ENCODE data around the gene OR52E8.

Gene OR52E8
- 0 to 0.17 (median 0) reads per million in 3 donors for total RNA-seq

- H3K27ac ChIP-seq (ENCODE audit: insufficient read depth, low read length, poor library complexity, severe bottlenecking) = no peak within 1 kb of the TSS
- no peaks in the 10 kb centered on the region for H3K4me1 ChIP-seq (ENCODE audit: control insufficient read depth, insufficient read depth, low read length, poor library complexity, severe bottlenecking)
- no peaks in the 10 kb centered on the region for H3K9me3 ChIP-seq (ENCODE audit: control insufficient read depth, low read length)
- no peaks in the 10 kb centered on the region for H3K27me3 ChIP-seq (replicated peaks; ENCODE audit: control insufficient read depth, insufficient read depth, low read length, poor library complexity, severe bottlenecking)
- no peak within 1 kb of the TSS for H3K4me3 ChIP-seq (ENCODE audit: insufficient read depth, low read depth, low read length, poor library complexity, severe bottlenecking)
- no peak for DNase-seq
- no peaks in the 10 kb centered on the region for H3K36me3 ChIP-seq (ENCODE audit: control insufficient read depth, insufficient read depth, low read length)
Measured at GRCh38 chr11:5857590-5857989, at the start of gene OR52E8. TSS of gene OR52E8 (minus strand) at chr11:5857690. CDS start at chr11:5857690, 0 bp downstream.

GRCh38 chr11:5899534-5899933 is 42.0 kb upstream of the OR52E8 start:
- Histone ChIP-seq H3K4me3 (ENCODE audit: insufficient read depth, low read depth, low read length, poor library complexity, severe bottlenecking) (no peak overlapping the region), H3K27me3 (replicated peaks; ENCODE audit: control insufficient read depth, insufficient read depth, low read length, poor library complexity, severe bottlenecking) (no peaks in the 10 kb centered on the region), H3K36me3 (ENCODE audit: control insufficient read depth, insufficient read depth, low read length) (no peaks in the 10 kb centered on the region), H3K9me3 (ENCODE audit: control insufficient read depth, low read length) (no peaks in the 10 kb centered on the region), H3K27ac (ENCODE audit: insufficient read depth, low read length, poor library complexity, severe bottlenecking) (no peak overlapping the region), H3K4me1 (ENCODE audit: control insufficient read depth, insufficient read depth, low read length, poor library complexity, severe bottlenecking) (no peaks in the 10 kb centered on the region)
- no peak for DNase-seq

- no peak for DNase-seq
- Histone ChIP-seq H3K9me3 (ENCODE audit: control insufficient read depth, low read length) (no peaks in the 10 kb centered on the region), H3K36me3 (ENCODE audit: control insufficient read depth, insufficient read depth, low read length) (no peaks in the 10 kb centered on the region), H3K4me3 (ENCODE audit: insufficient read depth, low read depth, low read length, poor library complexity, severe bottlenecking) (no peak within 1 kb of the TSS), H3K4me1 (ENCODE audit: control insufficient read depth, insufficient read depth, low read length, poor library complexity, severe bottlenecking) (no peaks in the 10 kb centered on the region), H3K27me3 (replicated peaks; ENCODE audit: control insufficient read depth, insufficient read depth, low read length, poor library complexity, severe bottlenecking) (no peaks in the 10 kb centered on the region), H3K27ac (ENCODE audit: insufficient read depth, low read length, poor library complexity, severe bottlenecking) (no peak within 1 kb of the TSS)
Measured at GRCh38 chr11:5892908-5893307, 35.4 kb upstream of the OR52E8 start, which contains the start of gene OR52E5. TSS of gene OR52E5 (plus strand) at chr11:5893208. CDS start at chr11:5900777, 7,569 bp downstream.

GRCh38 chr11:5891216-5891800 is 33.8 kb upstream of the OR52E8 start:
- Histone ChIP-seq H3K4me3 (ENCODE audit: insufficient read depth, low read depth, low read length, poor library complexity, severe bottlenecking) (no peak overlapping the region), H3K4me1 (ENCODE audit: control insufficient read depth, insufficient read depth, low read length, poor library complexity, severe bottlenecking) (no peaks in the 10 kb centered on the region), H3K9me3 (ENCODE audit: control insufficient read depth, low read length) (no peaks in the 10 kb centered on the region), H3K36me3 (ENCODE audit: control insufficient read depth, insufficient read depth, low read length) (no peaks in the 10 kb centered on the region), H3K27ac (ENCODE audit: insufficient read depth, low read length, poor library complexity, severe bottlenecking) (no peak overlapping the region), H3K27me3 (replicated peaks; ENCODE audit: control insufficient read depth, insufficient read depth, low read length, poor library complexity, severe bottlenecking) (no peaks in the 10 kb centered on the region)
- no peak for DNase-seq

GRCh38 chr11:5887661-5888060 is 30.2 kb upstream of the OR52E8 start:
- H3K9me3 ChIP-seq (ENCODE audit: control insufficient read depth, low read length) = no peaks in the 10 kb centered on the region
- H3K4me3 ChIP-seq (ENCODE audit: insufficient read depth, low read depth, low read length, poor library complexity, severe bottlenecking) = no peak overlapping the region
- no peak overlapping the region for H3K27ac ChIP-seq (ENCODE audit: insufficient read depth, low read length, poor library complexity, severe bottlenecking)
- H3K4me1 ChIP-seq (ENCODE audit: control insufficient read depth, insufficient read depth, low read length, poor library complexity, severe bottlenecking) = no peaks in the 10 kb centered on the region
- no peak for DNase-seq
- no peaks in the 10 kb centered on the region for H3K27me3 ChIP-seq (replicated peaks; ENCODE audit: control insufficient read depth, insufficient read depth, low read length, poor library complexity, severe bottlenecking)
- H3K36me3 ChIP-seq (ENCODE audit: control insufficient read depth, insufficient read depth, low read length) = no peaks in the 10 kb centered on the region

GRCh38 chr11:5887172-5887571 is 29.7 kb upstream of the OR52E8 start:
- no peaks in the 10 kb centered on the region for H3K27me3 ChIP-seq (replicated peaks; ENCODE audit: control insufficient read depth, insufficient read depth, low read length, poor library complexity, severe bottlenecking)
- no peak overlapping the region for H3K27ac ChIP-seq (ENCODE audit: insufficient read depth, low read length, poor library complexity, severe bottlenecking)
- no peak overlapping the region for H3K4me3 ChIP-seq (ENCODE audit: insufficient read depth, low read depth, low read length, poor library complexity, severe bottlenecking)
- no peak for DNase-seq
- H3K9me3 ChIP-seq (ENCODE audit: control insufficient read depth, low read length) = no peaks in the 10 kb centered on the region
- no peaks in the 10 kb centered on the region for H3K36me3 ChIP-seq (ENCODE audit: control insufficient read depth, insufficient read depth, low read length)
- H3K4me1 ChIP-seq (ENCODE audit: control insufficient read depth, insufficient read depth, low read length, poor library complexity, severe bottlenecking) = no peaks in the 10 kb centered on the region

- no peaks in the 10 kb centered on the region for H3K4me1 ChIP-seq (ENCODE audit: control insufficient read depth, insufficient read depth, low read length, poor library complexity, severe bottlenecking)
- H3K4me3 ChIP-seq (ENCODE audit: insufficient read depth, low read depth, low read length, poor library complexity, severe bottlenecking) = no peak overlapping the region
- H3K9me3 ChIP-seq (ENCODE audit: control insufficient read depth, low read length) = no peaks in the 10 kb centered on the region
- H3K27ac ChIP-seq (ENCODE audit: insufficient read depth, low read length, poor library complexity, severe bottlenecking) = no peak overlapping the region
- no peaks in the 10 kb centered on the region for H3K27me3 ChIP-seq (replicated peaks; ENCODE audit: control insufficient read depth, insufficient read depth, low read length, poor library complexity, severe bottlenecking)
- DNase-seq = no peak
- H3K36me3 ChIP-seq (ENCODE audit: control insufficient read depth, insufficient read depth, low read length) = no peaks in the 10 kb centered on the region
Measured at GRCh38 chr11:5881756-5882155, 24.3 kb upstream of the OR52E8 start.

GRCh38 chr11:5880329-5880728 is 22.8 kb upstream of the OR52E8 start, which contains the start of gene OR52E4:
TSS of gene OR52E4 (plus strand) at chr11:5880629. CDS start at chr11:5884293, 3,664 bp downstream.
- H3K27me3 ChIP-seq (replicated peaks; ENCODE audit: control insufficient read depth, insufficient read depth, low read length, poor library complexity, severe bottlenecking) = no peaks in the 10 kb centered on the region
- DNase-seq = no peak
- H3K4me3 ChIP-seq (ENCODE audit: insufficient read depth, low read depth, low read length, poor library complexity, severe bottlenecking) = no peak within 1 kb of the TSS
- H3K36me3 ChIP-seq (ENCODE audit: control insufficient read depth, insufficient read depth, low read length) = no peaks in the 10 kb centered on the region
- no peaks in the 10 kb centered on the region for H3K9me3 ChIP-seq (ENCODE audit: control insufficient read depth, low read length)
- no peak within 1 kb of the TSS for H3K27ac ChIP-seq (ENCODE audit: insufficient read depth, low read length, poor library complexity, severe bottlenecking)
- no peaks in the 10 kb centered on the region for H3K4me1 ChIP-seq (ENCODE audit: control insufficient read depth, insufficient read depth, low read length, poor library complexity, severe bottlenecking)

- no peak for DNase-seq
Measured at GRCh38 chr11:5878564-5878963, 21.1 kb upstream of the OR52E8 start.

GRCh38 chr11:5865826-5866225 is 8.3 kb upstream of the OR52E8 start:
- H3K36me3 ChIP-seq (ENCODE audit: control insufficient read depth, insufficient read depth, low read length) = no peaks in the 10 kb centered on the region
- no peaks in the 10 kb centered on the region for H3K9me3 ChIP-seq (ENCODE audit: control insufficient read depth, low read length)
- H3K27me3 ChIP-seq (replicated peaks; ENCODE audit: control insufficient read depth, insufficient read depth, low read length, poor library complexity, severe bottlenecking) = no peaks in the 10 kb centered on the region
- no peak for DNase-seq
- no peaks in the 10 kb centered on the region for H3K4me1 ChIP-seq (ENCODE audit: control insufficient read depth, insufficient read depth, low read length, poor library complexity, severe bottlenecking)
- no peak overlapping the region for H3K27ac ChIP-seq (ENCODE audit: insufficient read depth, low read length, poor library complexity, severe bottlenecking)
- H3K4me3 ChIP-seq (ENCODE audit: insufficient read depth, low read depth, low read length, poor library complexity, severe bottlenecking) = no peak overlapping the region

More at GRCh38 chr11:5878564-5878963, 21.1 kb upstream of the OR52E8 start:
- no peaks in the 10 kb centered on the region for H3K36me3 ChIP-seq (ENCODE audit: control insufficient read depth, insufficient read depth, low read length)
- no peaks in the 10 kb centered on the region for H3K9me3 ChIP-seq (ENCODE audit: control insufficient read depth, low read length)
- no peak overlapping the region for H3K27ac ChIP-seq (ENCODE audit: insufficient read depth, low read length, poor library complexity, severe bottlenecking)
- H3K4me1 ChIP-seq (ENCODE audit: control insufficient read depth, insufficient read depth, low read length, poor library complexity, severe bottlenecking) = no peaks in the 10 kb centered on the region
- H3K4me3 ChIP-seq (ENCODE audit: insufficient read depth, low read depth, low read length, poor library complexity, severe bottlenecking) = no peak overlapping the region
- no peaks in the 10 kb centered on the region for H3K27me3 ChIP-seq (replicated peaks; ENCODE audit: control insufficient read depth, insufficient read depth, low read length, poor library complexity, severe bottlenecking)
